ENCODE results near the gene PSRC1.

PSRC1 gene

DNA sequence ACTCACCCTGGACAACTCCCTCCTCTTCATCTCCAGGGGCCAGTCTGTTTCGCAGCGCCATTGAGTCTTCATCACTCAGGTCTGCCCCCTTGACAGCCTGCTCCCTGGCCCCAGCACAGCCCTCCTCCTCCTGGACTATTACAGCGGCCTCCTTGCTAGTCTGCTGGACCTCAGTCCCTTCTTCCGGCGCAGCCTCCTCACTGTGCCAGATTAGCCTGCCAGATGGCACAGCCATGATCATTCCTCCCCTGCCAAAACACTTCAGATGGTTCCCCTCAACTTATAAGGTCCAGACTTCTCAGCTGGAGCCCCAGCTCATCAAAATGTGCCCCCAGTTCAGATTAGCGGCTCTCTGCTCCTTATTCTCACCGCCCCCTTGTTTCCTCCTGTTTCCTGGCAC is 40.6 kb downstream of the PSRC1 start:
- DNase-seq (ENCODE audit: low read depth), result peak; percentile 47
- TF ChIP-seq, protein P1, sequence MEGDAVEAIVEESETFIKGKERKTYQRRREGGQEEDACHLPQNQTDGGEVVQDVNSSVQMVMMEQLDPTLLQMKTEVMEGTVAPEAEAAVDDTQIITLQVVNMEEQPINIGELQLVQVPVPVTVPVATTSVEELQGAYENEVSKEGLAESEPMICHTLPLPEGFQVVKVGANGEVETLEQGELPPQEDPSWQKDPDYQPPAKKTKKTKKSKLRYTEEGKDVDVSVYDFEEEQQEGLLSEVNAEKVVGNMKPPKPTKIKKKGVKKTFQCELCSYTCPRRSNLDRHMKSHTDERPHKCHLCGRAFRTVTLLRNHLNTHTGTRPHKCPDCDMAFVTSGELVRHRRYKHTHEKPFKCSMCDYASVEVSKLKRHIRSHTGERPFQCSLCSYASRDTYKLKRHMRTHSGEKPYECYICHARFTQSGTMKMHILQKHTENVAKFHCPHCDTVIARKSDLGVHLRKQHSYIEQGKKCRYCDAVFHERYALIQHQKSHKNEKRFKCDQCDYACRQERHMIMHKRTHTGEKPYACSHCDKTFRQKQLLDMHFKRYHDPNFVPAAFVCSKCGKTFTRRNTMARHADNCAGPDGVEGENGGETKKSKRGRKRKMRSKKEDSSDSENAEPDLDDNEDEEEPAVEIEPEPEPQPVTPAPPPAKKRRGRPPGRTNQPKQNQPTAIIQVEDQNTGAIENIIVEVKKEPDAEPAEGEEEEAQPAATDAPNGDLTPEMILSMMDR (IDR thresholded peaks at IDR 0.05; ENCODE audit: low read length, missing control alignments), result no peak
- no peak overlapping the region for H3K4me3 ChIP-seq (replicated peaks; ENCODE audit: low read depth, low read length)

DNA sequence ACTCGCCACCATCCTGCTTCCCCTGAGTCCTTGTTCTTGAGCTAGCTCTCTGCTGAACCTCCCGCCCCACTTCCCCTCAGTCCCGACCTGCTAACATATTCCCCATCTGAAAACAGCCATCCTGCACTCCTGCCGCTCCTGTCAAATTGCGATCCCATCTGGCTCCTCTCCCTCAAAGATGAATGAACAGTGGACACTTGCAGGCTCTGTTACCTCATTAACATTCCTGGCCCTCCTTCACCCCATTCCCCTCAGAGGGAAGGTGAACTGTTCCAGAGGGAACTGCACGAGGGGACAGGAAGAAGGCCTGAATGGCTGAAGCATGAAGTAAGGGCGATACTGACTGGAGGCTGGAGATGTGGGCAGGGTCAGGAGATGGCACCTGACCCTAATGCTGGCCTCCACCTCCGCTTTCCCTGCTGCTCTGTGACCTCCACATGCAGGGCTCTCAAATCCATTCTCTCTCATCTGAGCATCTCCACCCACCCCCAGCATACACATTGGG is 41.1 kb downstream of the PSRC1 start:
- TF ChIP-seq, protein P1 (IDR thresholded peaks at IDR 0.05; ENCODE audit: low read length, missing control alignments), result no peak
- no peak overlapping the region for H3K4me3 ChIP-seq (replicated peaks; ENCODE audit: low read depth, low read length)

DNA sequence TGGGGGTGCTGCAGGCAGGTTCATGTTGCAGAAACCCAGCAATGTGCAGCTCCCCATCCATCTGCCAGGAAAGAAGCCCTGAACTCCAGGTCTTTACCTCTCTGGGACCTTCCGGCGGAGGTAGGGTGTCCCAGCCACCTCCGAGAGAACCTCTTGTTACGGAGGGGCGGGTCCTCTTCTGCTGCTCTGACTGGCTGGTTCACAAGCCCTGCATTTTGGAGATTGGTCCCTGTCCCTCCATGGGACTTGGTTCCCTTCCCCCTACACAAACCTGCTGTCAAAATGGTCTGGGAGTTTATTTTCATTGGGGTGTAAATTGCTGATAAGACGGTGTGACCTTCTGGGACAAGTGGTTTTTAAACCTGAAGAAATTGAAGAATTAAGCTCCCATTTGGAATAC is 41.6 kb downstream of the PSRC1 start:
- DNase-seq (ENCODE audit: low read depth), result no peak
- TF ChIP-seq, protein P1 (IDR thresholded peaks at IDR 0.05; ENCODE audit: low read length, missing control alignments), result no peak

More for the DNA sequence above, 41.1 kb downstream of the PSRC1 start:
- DNase-seq (ENCODE audit: low read depth), result no peak

DNA sequence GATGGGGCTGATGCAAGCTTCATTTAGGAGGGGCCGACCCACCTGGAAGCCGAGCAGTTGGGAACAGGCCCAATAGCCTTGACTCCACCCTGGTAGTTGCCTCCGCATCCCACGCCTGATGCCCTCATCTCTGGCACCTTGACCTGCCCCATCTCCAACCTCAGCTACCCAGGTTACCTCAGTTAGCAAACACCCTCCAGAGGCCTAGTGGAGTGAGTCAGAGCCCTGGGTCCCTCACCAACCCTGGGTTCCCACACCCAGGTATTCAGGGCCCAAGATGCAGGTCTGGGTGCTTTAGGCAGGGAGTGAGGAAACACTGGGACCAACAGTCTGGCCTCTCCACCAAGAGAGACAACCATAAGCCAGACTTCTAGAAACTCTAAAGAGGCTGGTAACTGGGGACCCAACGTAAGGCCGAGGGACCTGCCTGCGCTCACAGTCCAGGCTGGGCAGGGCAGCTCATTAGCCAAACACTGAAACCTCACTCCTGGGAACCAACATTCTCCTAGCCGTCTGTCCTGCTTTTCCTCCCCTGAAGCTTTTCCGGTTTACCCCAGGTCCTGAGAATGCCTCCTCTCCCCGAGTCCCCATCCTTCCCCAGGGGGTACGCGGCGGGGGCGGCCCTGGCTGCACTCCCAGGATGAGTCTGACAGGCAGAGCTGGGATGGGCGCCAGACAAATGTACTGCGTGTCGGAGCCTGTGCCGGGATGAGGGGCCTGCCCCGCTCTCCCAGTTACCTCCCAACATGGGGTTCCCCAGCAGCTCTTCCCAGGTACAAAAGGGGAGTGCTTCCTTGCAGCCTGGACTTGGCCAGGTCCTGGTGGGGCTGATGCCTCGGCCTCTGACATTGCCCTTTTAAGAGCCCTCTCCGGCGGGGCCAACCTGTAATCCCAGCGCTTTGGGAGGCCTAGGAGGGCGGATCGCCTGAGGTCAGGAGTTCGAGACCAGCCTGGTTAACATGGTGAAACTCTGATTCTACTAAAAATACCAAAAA is 42.5 kb downstream of the PSRC1 start:
- DNase-seq (ENCODE audit: low read depth), result peak; percentile 56
- TF ChIP-seq, protein P1 (IDR thresholded peaks at IDR 0.05; ENCODE audit: low read length, missing control alignments), result no peak
- no peak overlapping the region for H3K4me3 ChIP-seq (replicated peaks; ENCODE audit: low read depth, low read length)

More for the DNA sequence above, 41.6 kb downstream of the PSRC1 start:
- H3K4me3 ChIP-seq (replicated peaks; ENCODE audit: low read depth, low read length), result no peak overlapping the region

DNA sequence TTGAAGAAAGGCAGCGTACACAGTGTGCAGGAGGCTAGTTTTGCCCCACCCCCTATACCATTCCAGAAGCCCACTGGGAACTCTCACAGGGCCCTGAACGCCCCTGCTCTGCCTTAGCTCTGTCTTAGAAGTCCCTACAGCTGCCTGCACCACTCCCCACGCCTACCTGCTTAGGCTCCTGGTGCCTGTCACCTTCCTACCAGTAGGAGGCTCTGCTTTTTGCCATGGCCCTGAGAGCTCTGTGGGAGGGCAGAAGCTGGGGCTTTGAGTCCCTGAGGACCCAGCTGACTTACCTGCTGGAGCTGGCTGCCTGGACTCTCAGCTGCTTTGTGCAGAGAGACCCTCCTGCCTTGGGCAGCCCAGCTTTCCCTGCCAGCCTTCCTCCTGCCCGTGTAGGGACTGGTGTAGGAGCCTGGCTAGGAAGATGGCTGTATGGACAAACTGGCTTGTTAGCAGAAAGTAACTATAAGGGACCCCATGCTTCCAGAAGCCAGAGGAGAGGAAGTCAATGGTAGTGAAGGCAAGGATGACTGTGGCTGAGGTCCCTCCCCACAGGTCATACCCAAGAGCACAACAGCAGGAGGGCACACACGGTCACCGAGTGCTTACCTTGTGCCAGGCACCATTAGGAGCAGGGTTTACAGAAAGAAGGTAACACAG is 43.4 kb downstream of the PSRC1 start:
- TF ChIP-seq, protein P1 (IDR thresholded peaks at IDR 0.05; ENCODE audit: low read length, missing control alignments), result peak; percentile 59
- no peak overlapping the region for H3K4me3 ChIP-seq (replicated peaks; ENCODE audit: low read depth, low read length)
- peak; percentile 45 for DNase-seq (ENCODE audit: low read depth)

DNA sequence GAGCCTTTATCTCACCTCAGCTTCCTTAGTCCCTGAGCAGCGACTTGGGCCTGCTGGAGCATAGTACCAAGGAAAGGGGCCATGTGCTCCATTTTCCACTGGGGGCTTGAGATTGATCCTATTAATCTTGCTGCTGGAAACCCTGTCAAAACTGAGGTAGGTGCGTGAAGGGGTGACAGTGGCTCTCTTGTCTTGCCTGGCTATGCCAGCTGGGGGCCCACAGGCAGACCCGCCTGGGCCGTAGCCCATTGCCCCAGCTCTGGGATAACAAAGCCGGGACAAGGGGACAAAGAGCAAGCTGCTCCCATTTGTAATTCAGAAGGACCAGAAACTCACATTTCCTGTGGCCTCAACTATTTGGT is 43.9 kb downstream of the PSRC1 start:
- H3K4me3 ChIP-seq (replicated peaks; ENCODE audit: low read depth, low read length), result no peak overlapping the region
- no peak for DNase-seq (ENCODE audit: low read depth)
- TF ChIP-seq, protein P1 (IDR thresholded peaks at IDR 0.05; ENCODE audit: low read length, missing control alignments), result no peak

All from fibroblast of pulmonary artery (primary cell).